ENCODE data around the gene PPA2.
"Not testable (repeated sequence)": the region's sequence is repeated elsewhere in the genome, so short reads cannot be mapped to it uniquely, and the experiment has no call there.

PPA2 gene

GRCh38 chr4:105473324-105474098 lies at the start of gene PPA2:
PPA2 (minus strand) TSS chr4:105474062; CDS start chr4:105474050, 12 bp downstream.
- peak; percentile 27 to 38 for DNase-seq (ENCODE audit: low read depth in 2 of 2)

- no peak for DNase-seq (ENCODE audit: low read depth in 2 of 2)
Observed at GRCh38 chr4:105520819-105521790, 47.2 kb upstream of the PPA2 start.

- DNase-seq (ENCODE audit: low read depth in 2 of 2), result no peak
Observed at GRCh38 chr4:105510245-105510644, 36.4 kb upstream of the PPA2 start.

GRCh38 chr4:105509714-105510113 lies 35.9 kb upstream of the PPA2 start:
- DNase-seq (ENCODE audit: low read depth in 2 of 2), result no peak

GRCh38 chr4:105509291-105509690 lies 35.4 kb upstream of the PPA2 start:
- no peak for DNase-seq (ENCODE audit: low read depth in 2 of 2)

- DNase-seq (ENCODE audit: low read depth in 2 of 2), result no peak
Observed at GRCh38 chr4:105504744-105505143, 30.9 kb upstream of the PPA2 start.

- DNase-seq (ENCODE audit: low read depth in 2 of 2), result no peak
Observed at GRCh38 chr4:105503484-105503883, 29.6 kb upstream of the PPA2 start.

GRCh38 chr4:105496899-105497298 lies 23.0 kb upstream of the PPA2 start:
- DNase-seq (ENCODE audit: low read depth in 2 of 2), result no peak

GRCh38 chr4:105495667-105496066 lies 21.8 kb upstream of the PPA2 start:
- no peak for DNase-seq (ENCODE audit: low read depth in 2 of 2)

- DNase-seq (ENCODE audit: low read depth in 2 of 2), result no peak
Observed at GRCh38 chr4:105490523-105490922, 16.7 kb upstream of the PPA2 start.

- DNase-seq (ENCODE audit: low read depth in 2 of 2), result no peak
Observed at GRCh38 chr4:105483840-105484239, 10.0 kb upstream of the PPA2 start.

GRCh38 chr4:105474099-105474518 lies 247 bp upstream of the PPA2 start:
- peak; percentile 62 to 68 for DNase-seq (ENCODE audit: low read depth in 2 of 2)

GRCh38 chr4:105472871-105473323 lies 965 bp downstream of the PPA2 start:
- no peak for DNase-seq (ENCODE audit: low read depth in 2 of 2)

GRCh38 chr4:105471566-105472176 lies 2.2 kb downstream of the PPA2 start:
- DNase-seq (ENCODE audit: low read depth in 2 of 2), result peak; percentile 21 to 41

GRCh38 chr4:105470766-105471165 lies 3.1 kb downstream of the PPA2 start:
- no peak for DNase-seq (ENCODE audit: low read depth in 2 of 2)

GRCh38 chr4:105469736-105470135 lies 4.1 kb downstream of the PPA2 start:
- no peak for DNase-seq (ENCODE audit: low read depth in 2 of 2)

- DNase-seq (ENCODE audit: low read depth in 2 of 2), result no peak
Observed at GRCh38 chr4:105466580-105466979, 7.3 kb downstream of the PPA2 start.

- not testable (repeated sequence) for DNase-seq (ENCODE audit: low read depth in 2 of 2)
Observed at GRCh38 chr4:105464563-105464962, 9.3 kb downstream of the PPA2 start.

- no peak for DNase-seq (ENCODE audit: low read depth in 2 of 2)
Observed at GRCh38 chr4:105462576-105462975, 11.3 kb downstream of the PPA2 start.

- DNase-seq (ENCODE audit: low read depth in 2 of 2), result no peak
Observed at GRCh38 chr4:105461621-105462382, 12.1 kb downstream of the PPA2 start.

GRCh38 chr4:105461221-105461620 lies 12.6 kb downstream of the PPA2 start:
- no peak for DNase-seq (ENCODE audit: low read depth in 2 of 2)

All from stimulated activated CD8-positive, alpha-beta memory T cell treated with anti-CD3 and anti-CD28 coated beads, Interleukin-7, amount 100 ng/mL, for 1 hour (primary cell).